ENCODE data around the gene NCKAP5. TPM values are rescaled to one million over a fixed set of nuclear protein-coding genes. Genes with fewer than 3 reads are reported as not detected.

NCKAP5 gene
- total RNA-seq, 4 donors from 2014 or later, result 0.03 to 0.55 (median 0.33) TPM

DNA sequence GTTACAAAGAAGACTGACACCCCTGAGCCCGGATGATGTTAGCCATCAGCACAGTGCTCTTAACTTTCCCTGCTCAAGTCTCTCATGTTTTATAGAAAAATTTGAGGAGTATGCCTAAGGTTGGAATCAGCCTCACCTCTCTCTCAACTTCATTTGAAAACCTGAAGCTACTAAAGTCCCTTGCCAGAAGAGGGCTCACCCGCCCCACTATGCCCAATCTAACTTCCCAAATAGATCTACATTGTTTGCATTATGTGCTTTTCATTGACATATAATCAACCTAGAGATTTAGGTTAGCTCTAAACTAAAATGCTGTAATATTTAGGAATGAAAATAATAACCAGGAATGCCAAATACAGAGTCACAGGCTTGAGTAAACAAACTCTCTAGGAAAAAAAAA lies 305.4 kb downstream of the NCKAP5 start:
- Histone ChIP-seq H3K36me3 (no peaks in the 10 kb centered on the region), H3K4me3 (no peak overlapping the region), H3K4me1 (peaks cover 0 to 4% of the 10 kb centered on the region in 2 donors), H3K9me3 (no peaks in the 10 kb centered on the region), H3K27ac (no peak overlapping the region), H3K27me3 (peaks cover 0 to 8% (median 3%) of the 10 kb centered on the region in 3 donors)
- in situ Hi-C loops (cut with MboI; ENCODE audit: low sequenced_read_pairs in 4 of 4), result no loop called here
- no peak for ATAC-seq
- no peak for TF ChIP-seq POLR2A (IDR thresholded peaks at IDR 0.05)
- TF ChIP-seq, protein P1, sequence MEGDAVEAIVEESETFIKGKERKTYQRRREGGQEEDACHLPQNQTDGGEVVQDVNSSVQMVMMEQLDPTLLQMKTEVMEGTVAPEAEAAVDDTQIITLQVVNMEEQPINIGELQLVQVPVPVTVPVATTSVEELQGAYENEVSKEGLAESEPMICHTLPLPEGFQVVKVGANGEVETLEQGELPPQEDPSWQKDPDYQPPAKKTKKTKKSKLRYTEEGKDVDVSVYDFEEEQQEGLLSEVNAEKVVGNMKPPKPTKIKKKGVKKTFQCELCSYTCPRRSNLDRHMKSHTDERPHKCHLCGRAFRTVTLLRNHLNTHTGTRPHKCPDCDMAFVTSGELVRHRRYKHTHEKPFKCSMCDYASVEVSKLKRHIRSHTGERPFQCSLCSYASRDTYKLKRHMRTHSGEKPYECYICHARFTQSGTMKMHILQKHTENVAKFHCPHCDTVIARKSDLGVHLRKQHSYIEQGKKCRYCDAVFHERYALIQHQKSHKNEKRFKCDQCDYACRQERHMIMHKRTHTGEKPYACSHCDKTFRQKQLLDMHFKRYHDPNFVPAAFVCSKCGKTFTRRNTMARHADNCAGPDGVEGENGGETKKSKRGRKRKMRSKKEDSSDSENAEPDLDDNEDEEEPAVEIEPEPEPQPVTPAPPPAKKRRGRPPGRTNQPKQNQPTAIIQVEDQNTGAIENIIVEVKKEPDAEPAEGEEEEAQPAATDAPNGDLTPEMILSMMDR (IDR thresholded peaks at IDR 0.05 in 4 of 5, conservative IDR thresholded peaks at IDR 0.05 in 1 of 5), result no peak
- intact Hi-C loops (cut with DNase I; ENCODE audit: low total_unique reads), result no loop called here
- no peak for DNase-seq

DNA sequence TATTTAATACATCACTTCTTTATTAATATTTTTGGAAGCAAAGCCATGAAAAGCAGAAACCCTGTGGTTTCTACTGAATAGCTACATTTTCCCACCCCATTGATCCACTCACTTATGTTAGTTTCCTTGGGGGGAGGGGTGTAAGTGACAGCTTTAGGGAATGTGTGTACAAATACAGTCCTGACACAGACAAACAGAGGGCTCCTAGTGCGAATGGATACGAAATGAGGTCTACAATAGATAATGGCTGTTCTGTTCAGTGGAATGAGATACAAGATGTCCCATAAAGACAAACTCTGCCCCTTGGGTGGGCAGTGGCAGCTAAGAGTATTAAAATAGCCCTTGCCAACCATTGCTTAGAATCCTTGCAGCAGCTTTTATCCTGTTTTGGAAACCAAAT lies 312.9 kb downstream of the NCKAP5 start:
- in situ Hi-C loops (cut with MboI; ENCODE audit: low sequenced_read_pairs in 4 of 4), result no loop called here
- Histone ChIP-seq H3K4me3 (no peak overlapping the region), H3K27ac (no peak overlapping the region), H3K27me3 (no peaks in the 10 kb centered on the region), H3K36me3 (no peaks in the 10 kb centered on the region), H3K9me3 (no peaks in the 10 kb centered on the region), H3K4me1 (no peaks in the 10 kb centered on the region)
- intact Hi-C loops (cut with DNase I; ENCODE audit: low total_unique reads), result no loop called here
- no peak for ATAC-seq
- no peak for DNase-seq
- TF ChIP-seq, protein P1 (IDR thresholded peaks at IDR 0.05 in 4 of 5, conservative IDR thresholded peaks at IDR 0.05 in 1 of 5), result no peak
- no peak for TF ChIP-seq POLR2A (IDR thresholded peaks at IDR 0.05)

DNA sequence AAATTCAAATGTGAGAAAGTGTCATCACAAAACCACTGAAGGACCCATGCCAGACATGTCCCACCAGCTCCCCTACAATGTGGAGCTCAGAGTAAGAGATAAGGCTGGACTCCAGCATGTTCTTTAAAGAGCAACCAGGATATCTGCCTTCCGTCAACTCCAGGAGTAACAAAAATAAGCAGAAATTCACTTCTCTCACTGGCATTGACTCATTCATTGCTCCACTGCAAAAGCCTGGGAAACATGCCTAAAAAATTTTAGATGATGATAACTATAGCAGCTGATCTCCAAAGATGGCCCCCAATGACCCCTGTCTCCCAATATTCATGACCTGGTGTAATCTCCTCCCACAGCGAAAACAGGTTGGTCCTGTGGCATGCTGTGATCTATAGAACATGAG lies 314.5 kb downstream of the NCKAP5 start:
- no peak for TF ChIP-seq POLR2A (IDR thresholded peaks at IDR 0.05)
- TF ChIP-seq, protein P1 (IDR thresholded peaks at IDR 0.05 in 4 of 5, conservative IDR thresholded peaks at IDR 0.05 in 1 of 5), result no peak
- ATAC-seq (no peak), DNase-seq (no peak)
- intact Hi-C loops (cut with DNase I; ENCODE audit: low total_unique reads) (no loop called here), in situ Hi-C loops (cut with MboI; ENCODE audit: low sequenced_read_pairs in 4 of 4) (no loop called here)
- no peak overlapping the region for H3K4me3 ChIP-seq
- no peaks in the 10 kb centered on the region for H3K27me3 ChIP-seq
- H3K4me1 ChIP-seq, result no peaks in the 10 kb centered on the region
- no peak overlapping the region for H3K27ac ChIP-seq
- H3K36me3 ChIP-seq, result no peaks in the 10 kb centered on the region
- H3K9me3 ChIP-seq, result no peaks in the 10 kb centered on the region

DNA sequence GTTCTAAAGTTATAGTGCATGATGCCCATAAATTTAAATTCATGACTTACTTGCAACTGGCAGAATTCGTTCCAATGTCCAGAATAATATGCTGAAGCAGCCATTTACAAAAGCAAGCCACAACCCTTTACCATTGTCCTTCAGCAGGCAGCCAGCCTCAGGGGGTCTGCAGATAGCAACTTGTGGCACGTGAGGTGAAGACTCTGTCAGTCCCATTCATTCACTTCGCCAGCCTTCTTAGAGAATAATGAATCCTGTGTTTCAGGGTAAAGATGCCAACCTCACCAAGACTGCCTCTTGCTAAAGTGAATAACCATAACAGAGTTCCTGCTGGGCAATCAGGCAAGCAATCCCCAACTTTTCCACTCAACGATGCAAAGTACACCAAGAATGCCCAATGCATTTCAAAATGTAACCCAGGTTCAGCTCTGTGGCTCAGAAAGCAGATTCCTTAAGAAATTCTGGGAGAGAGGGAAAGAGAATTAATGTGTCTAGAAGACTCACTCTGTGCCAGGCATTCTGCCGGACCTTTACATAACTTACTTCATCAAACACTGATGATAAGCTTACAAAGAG lies 315.4 kb downstream of the NCKAP5 start:
- TF ChIP-seq, protein P1 (IDR thresholded peaks at IDR 0.05 in 4 of 5, conservative IDR thresholded peaks at IDR 0.05 in 1 of 5), result no peak
- no peak for TF ChIP-seq POLR2A (IDR thresholded peaks at IDR 0.05)
- H3K4me1 ChIP-seq, result peaks cover 6% of the 10 kb centered on the region in 2 donors
- no peaks in the 10 kb centered on the region for H3K9me3 ChIP-seq
- no peaks in the 10 kb centered on the region for H3K27me3 ChIP-seq
- ATAC-seq (no peak), DNase-seq (no peak)
- in situ Hi-C loops (cut with MboI; ENCODE audit: low sequenced_read_pairs in 4 of 4), result no loop called here
- no peaks in the 10 kb centered on the region for H3K36me3 ChIP-seq
- intact Hi-C loops (cut with DNase I; ENCODE audit: low total_unique reads), result no loop called here
- H3K4me3 ChIP-seq, result no peak overlapping the region
- no peak overlapping the region for H3K27ac ChIP-seq

DNA sequence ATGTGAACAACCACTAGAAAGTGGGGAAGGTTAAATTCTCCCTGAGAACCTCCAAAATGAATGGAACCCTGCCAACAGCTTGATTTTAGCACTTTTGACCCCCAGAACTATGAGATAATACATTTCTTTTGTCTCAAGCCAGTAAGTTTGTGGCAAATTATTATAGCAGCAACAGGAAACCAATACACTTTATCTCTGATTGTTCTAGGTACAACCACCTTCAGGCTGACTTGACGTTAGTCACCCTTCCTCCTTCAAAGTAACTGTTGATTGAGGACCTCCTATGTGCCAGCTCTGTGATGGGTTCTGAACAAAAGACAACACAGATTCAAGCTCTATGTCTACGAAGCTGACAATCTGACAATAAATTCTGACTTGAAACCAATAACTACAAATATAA lies 318.9 kb downstream of the NCKAP5 start:
- H3K27ac ChIP-seq, result no peak overlapping the region
- ATAC-seq, result no peak
- peaks cover 6 to 8% of the 10 kb centered on the region in 2 donors for H3K4me1 ChIP-seq
- no peaks in the 10 kb centered on the region for H3K9me3 ChIP-seq
- intact Hi-C loops (cut with DNase I; ENCODE audit: low total_unique reads) (no loop called here), in situ Hi-C loops (cut with MboI; ENCODE audit: low sequenced_read_pairs in 4 of 4) (no loop called here)
- no peaks in the 10 kb centered on the region for H3K27me3 ChIP-seq
- no peak for DNase-seq
- TF ChIP-seq, protein P1 (IDR thresholded peaks at IDR 0.05 in 4 of 5, conservative IDR thresholded peaks at IDR 0.05 in 1 of 5), result no peak
- no peak for TF ChIP-seq POLR2A (IDR thresholded peaks at IDR 0.05)
- H3K36me3 ChIP-seq, result no peaks in the 10 kb centered on the region
- H3K4me3 ChIP-seq, result no peak overlapping the region
